Type B pancreatic cell (in vitro differentiated cells): ENCODE measurements around the gene OLFML2A. TPM values are rescaled to one million over a fixed set of nuclear protein-coding genes. Genes with fewer than 3 reads are reported as not detected.

ENCODE experiments used
- DNase-seq: peaks from one replicate; pipeline ENCODE4 v3.0.0; 2021; ENCODE audit warnings: mixed read lengths; ENCODE audit not compliant: unreplicated experiment; ENCODE audit errors: extremely low spot score
- H3K27ac Mint-ChIP-seq: 2 replicates; pipeline ENCODE4 v1.8.0; 2021; ENCODE audit warnings: mild to moderate bottlenecking, mixed read lengths
- H3K27me3 Mint-ChIP-seq: 2 replicates; pipeline ENCODE4 v1.8.0; 2021; ENCODE audit warnings: mixed read lengths
- H3K36me3 Mint-ChIP-seq: 2 replicates; pipeline ENCODE4 v1.8.0; 2021; ENCODE audit warnings: mixed read lengths
- H3K4me1 Mint-ChIP-seq: one replicate; pipeline ENCODE4 v1.8.0; 2021; ENCODE audit warnings: mixed read lengths; ENCODE audit not compliant: unreplicated experiment
- H3K4me3 Mint-ChIP-seq: 2 replicates; pipeline ENCODE4 v1.8.0; 2021; ENCODE audit warnings: mild to moderate bottlenecking, mixed read lengths
- H3K9me3 Mint-ChIP-seq: 2 replicates; pipeline ENCODE4 v1.8.0; 2021; ENCODE audit warnings: mixed read lengths
- total RNA-seq: library from RNA; stranded (reverse); gene quantifications from 2 replicates; pipeline ENCODE4 v1.2.1, GENCODE V29; 2021; ENCODE audit warnings: low replicate concordance
- TF ChIP-seq, protein P1 (sequence below): fragments of 200-600 bp; sonication (generic); conservative IDR thresholded peaks from 2 replicates; pipeline ENCODE4 v1.5.0; 2021; ENCODE audit warnings: antibody characterized with exemption, mild to moderate bottlenecking

The OLFML2A gene
- total RNA-seq, 1 donor from 2014 or later: 6.3 TPM

GRCh38 chr9:124820698-124821623 lies 44.0 kb downstream of the OLFML2A start:
- DNase-seq: no peak
- Mint-ChIP-seq H3K36me3 (no peaks in the 10 kb centered on the region), H3K27ac (no peak overlapping the region), H3K27me3 (no peaks in the 10 kb centered on the region), H3K4me3 (no peak overlapping the region), H3K9me3 (no peaks in the 10 kb centered on the region), H3K4me1 (peaks cover 14% of the 10 kb centered on the region)
- TF ChIP-seq, protein P1, sequence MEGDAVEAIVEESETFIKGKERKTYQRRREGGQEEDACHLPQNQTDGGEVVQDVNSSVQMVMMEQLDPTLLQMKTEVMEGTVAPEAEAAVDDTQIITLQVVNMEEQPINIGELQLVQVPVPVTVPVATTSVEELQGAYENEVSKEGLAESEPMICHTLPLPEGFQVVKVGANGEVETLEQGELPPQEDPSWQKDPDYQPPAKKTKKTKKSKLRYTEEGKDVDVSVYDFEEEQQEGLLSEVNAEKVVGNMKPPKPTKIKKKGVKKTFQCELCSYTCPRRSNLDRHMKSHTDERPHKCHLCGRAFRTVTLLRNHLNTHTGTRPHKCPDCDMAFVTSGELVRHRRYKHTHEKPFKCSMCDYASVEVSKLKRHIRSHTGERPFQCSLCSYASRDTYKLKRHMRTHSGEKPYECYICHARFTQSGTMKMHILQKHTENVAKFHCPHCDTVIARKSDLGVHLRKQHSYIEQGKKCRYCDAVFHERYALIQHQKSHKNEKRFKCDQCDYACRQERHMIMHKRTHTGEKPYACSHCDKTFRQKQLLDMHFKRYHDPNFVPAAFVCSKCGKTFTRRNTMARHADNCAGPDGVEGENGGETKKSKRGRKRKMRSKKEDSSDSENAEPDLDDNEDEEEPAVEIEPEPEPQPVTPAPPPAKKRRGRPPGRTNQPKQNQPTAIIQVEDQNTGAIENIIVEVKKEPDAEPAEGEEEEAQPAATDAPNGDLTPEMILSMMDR: no peak

DNA sequence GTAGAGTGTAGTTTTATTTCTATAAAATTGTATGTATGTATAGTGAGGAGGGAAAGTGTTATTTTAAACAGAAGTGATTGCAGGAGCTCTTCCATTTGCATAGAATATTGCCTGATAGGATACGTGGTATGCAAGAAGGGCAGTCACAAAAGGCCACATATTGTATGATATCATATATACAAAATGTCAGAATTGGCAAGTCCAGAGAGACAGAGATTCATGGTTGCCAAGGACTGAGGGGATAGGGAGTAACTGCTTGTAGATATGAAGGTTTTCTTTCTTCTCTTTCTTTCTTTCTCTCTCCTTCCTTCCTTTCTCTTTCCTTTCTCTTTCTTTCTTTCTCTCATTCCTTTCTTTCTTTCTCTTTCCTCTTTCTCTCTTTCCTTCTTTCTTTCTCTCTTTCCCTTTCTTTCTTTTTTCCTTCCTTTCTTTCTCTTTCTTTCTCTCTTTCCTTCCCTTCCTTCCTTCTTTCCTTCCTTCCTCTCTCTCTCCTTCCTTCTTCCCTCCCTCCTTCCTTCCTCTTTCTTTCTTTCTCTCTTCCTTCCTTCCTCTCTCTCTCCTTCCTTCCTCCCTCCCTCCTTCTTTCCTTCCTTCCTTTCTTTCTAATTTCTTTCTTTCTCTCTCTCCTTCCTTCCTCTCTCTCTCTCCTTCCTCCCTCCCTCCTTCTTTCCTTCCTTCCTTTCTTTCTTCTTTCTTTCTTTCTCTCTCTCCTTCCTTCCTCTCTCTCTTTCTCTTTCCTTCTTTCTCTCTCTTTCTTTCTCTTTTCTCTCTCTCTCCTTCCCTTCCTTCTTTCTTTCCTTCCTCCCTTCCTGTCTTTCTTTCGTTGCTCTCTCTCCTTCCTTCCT lies 51.8 kb downstream of the OLFML2A start:
- H3K4me1 Mint-ChIP-seq: no peaks in the 10 kb centered on the region
- no peaks in the 10 kb centered on the region for H3K36me3 Mint-ChIP-seq
- H3K4me3 Mint-ChIP-seq: no peak overlapping the region
- TF ChIP-seq, protein P1: no peak
- DNase-seq: no peak
- no peaks in the 10 kb centered on the region for H3K27me3 Mint-ChIP-seq
- no peak overlapping the region for H3K27ac Mint-ChIP-seq
- no peaks in the 10 kb centered on the region for H3K9me3 Mint-ChIP-seq

GRCh38 chr9:124829334-124829669 lies 52.4 kb downstream of the OLFML2A start:
- Mint-ChIP-seq H3K9me3 (no peaks in the 10 kb centered on the region), H3K27ac (no peak overlapping the region), H3K4me1 (peaks cover 2% of the 10 kb centered on the region), H3K27me3 (no peaks in the 10 kb centered on the region), H3K36me3 (no peaks in the 10 kb centered on the region), H3K4me3 (no peak overlapping the region)
- TF ChIP-seq, protein P1: no peak
- DNase-seq: no peak

DNA sequence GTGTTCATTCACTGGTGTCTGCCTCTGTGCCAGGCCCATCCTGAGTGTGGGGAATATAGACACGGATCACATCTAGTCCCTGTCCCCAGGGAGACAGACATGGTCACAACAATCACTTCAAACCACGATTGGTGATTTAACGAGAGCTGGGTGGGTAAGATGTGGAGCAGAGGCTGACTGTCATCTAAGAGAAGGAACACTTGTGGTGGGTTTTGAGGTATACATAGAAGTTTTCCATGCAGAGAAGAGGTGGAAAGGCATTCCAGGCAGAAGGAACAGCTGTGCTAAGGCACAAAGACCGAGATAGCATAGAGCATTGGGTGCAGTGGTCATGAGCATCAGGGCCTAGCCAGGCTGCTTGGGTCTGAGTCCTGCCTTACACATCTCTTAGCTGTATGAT lies 53.7 kb downstream of the OLFML2A start:
- Mint-ChIP-seq H3K36me3 (no peaks in the 10 kb centered on the region), H3K27ac (no peak overlapping the region), H3K4me1 (peaks cover 13% of the 10 kb centered on the region), H3K4me3 (no peak overlapping the region), H3K9me3 (no peaks in the 10 kb centered on the region), H3K27me3 (no peaks in the 10 kb centered on the region)
- TF ChIP-seq, protein P1: no peak
- no peak for DNase-seq

DNA sequence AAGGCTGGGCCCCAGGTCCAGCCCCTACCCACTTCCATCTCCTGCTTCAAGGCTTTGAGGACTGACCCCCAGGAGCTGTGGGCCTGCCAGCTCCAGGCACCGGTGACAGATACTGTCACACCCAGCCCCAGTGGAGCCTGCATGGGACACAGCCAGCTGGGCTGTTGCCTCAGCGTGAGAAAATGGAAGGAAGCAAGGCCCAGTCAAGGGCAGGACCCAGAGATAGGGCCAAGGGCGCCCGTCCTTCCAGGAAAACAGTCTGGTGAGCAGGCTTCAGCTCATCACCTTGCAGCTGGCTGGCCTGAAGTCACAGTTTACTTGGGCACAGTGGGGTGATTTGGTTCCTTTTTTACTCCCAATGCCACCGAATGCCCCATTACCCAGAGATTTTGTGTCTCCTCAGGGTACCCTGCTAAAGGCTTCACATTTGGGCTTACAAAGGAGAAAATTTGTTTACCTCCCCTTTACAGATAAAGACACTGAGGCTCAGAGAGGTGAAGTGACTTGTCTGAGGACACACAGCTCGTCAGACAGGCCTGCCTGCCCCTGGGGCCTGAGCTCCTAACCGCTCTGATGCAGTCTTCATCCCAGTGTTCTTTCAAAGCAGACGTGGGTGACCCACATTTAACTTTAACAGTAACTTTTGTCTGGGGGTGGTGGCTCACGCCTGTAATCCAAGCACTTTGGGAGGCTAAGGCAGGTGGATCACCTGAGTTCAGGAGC lies 54.9 kb downstream of the OLFML2A start:
- H3K27ac Mint-ChIP-seq: no peak overlapping the region
- peaks cover 16% of the 10 kb centered on the region for H3K4me1 Mint-ChIP-seq
- no peaks in the 10 kb centered on the region for H3K36me3 Mint-ChIP-seq
- H3K4me3 Mint-ChIP-seq: no peak overlapping the region
- no peaks in the 10 kb centered on the region for H3K27me3 Mint-ChIP-seq
- TF ChIP-seq, protein P1: no peak
- DNase-seq: no peak
- no peaks in the 10 kb centered on the region for H3K9me3 Mint-ChIP-seq
